Measurements from ENCODE around the gene IMPG2. TPM values are rescaled to one million over a fixed set of nuclear protein-coding genes. Genes with fewer than 3 reads are reported as not detected.

Gene IMPG2
- total and polyA plus RNA-seq, 8 donors = under 0.01 to 2.3 (median 0.36) TPM; not detected in 2

DNA sequence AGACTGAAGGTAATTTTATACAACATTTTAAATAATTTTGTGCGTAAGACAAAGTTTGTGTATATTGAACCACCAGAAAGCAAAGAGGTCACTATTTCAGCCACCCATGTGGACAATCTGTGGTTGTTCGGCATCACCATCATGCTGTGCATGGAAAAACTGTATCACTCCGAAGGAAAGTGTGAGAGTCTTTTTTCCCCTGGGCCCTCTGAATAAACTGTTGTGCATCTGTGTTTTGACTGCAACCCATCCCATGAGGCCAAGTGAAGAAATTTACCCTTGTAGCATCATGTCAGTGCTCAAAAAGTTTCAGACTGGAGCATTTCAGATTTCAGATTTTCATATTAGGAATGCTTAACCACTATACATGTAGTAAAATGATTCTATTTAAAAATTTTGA lies 85.3 kb downstream of the IMPG2 start:
- intact Hi-C loops (cut with DNase I; ENCODE audit: low total_unique reads) = no loop called here
- Histone ChIP-seq H3K4me1 (peaks cover 0 to under 1% (median 0%) of the 10 kb centered on the region in 4 donors), H3K27me3 (no peaks in the 10 kb centered on the region), H3K4me3 (no peak overlapping the region), H3K9me3 (no peaks in the 10 kb centered on the region), H3K36me3 (no peaks in the 10 kb centered on the region), H3K27ac (no peak overlapping the region)
- TF ChIP-seq POLR2A (IDR thresholded peaks at IDR 0.05) (no peak), EP300 (IDR thresholded peaks at IDR 0.05) (no peak)
- 86 to 96% (median 94%) methylated on average over 3 of the region's 3 CpGs for WGBS, 5 donors
- DNase-seq = no peak

DNA sequence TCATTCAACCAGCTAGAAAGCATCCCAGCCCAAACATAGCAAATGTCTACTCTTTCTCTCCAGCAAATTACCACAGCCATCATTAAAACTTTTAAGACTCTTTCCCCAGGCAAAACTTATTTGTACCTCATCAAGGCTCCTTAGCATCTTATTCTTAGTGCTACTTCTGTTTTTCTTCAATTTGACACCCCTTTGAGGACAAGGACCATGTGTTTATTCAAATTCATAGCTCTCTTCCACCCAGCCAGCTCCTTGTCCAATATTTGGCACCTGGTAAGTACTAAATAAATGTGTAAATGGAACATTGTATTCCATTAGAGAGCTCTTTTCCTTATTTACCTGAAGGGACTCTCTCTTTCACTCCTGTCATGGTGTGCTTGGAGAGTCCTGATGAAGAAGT lies 89.8 kb downstream of the IMPG2 start:
- H3K36me3 ChIP-seq = no peaks in the 10 kb centered on the region
- no peak for DNase-seq
- intact Hi-C loops (cut with DNase I; ENCODE audit: low total_unique reads) = no loop called here
- H3K4me1 ChIP-seq = peaks cover 0 to 5% (median 0%) of the 10 kb centered on the region in 4 donors
- TF ChIP-seq POLR2A (IDR thresholded peaks at IDR 0.05) (no peak), EP300 (IDR thresholded peaks at IDR 0.05) (no peak), POLR2AphosphoS5 (IDR thresholded peaks at IDR 0.05) (no peak)
- TF ChIP-seq, protein P1, sequence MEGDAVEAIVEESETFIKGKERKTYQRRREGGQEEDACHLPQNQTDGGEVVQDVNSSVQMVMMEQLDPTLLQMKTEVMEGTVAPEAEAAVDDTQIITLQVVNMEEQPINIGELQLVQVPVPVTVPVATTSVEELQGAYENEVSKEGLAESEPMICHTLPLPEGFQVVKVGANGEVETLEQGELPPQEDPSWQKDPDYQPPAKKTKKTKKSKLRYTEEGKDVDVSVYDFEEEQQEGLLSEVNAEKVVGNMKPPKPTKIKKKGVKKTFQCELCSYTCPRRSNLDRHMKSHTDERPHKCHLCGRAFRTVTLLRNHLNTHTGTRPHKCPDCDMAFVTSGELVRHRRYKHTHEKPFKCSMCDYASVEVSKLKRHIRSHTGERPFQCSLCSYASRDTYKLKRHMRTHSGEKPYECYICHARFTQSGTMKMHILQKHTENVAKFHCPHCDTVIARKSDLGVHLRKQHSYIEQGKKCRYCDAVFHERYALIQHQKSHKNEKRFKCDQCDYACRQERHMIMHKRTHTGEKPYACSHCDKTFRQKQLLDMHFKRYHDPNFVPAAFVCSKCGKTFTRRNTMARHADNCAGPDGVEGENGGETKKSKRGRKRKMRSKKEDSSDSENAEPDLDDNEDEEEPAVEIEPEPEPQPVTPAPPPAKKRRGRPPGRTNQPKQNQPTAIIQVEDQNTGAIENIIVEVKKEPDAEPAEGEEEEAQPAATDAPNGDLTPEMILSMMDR (IDR thresholded peaks at IDR 0.05) = no peak
- H3K27me3 ChIP-seq = no peaks in the 10 kb centered on the region
- H3K4me3 ChIP-seq = no peak overlapping the region
- no peaks in the 10 kb centered on the region for H3K9me3 ChIP-seq
- no peak overlapping the region for H3K27ac ChIP-seq

- Histone ChIP-seq H3K9me3 (no peaks in the 10 kb centered on the region), H3K4me3 (no peak overlapping the region), H3K27ac (no peak overlapping the region), H3K4me1 (peaks cover 0 to 5% (median 0%) of the 10 kb centered on the region in 4 donors), H3K36me3 (no peaks in the 10 kb centered on the region), H3K27me3 (no peaks in the 10 kb centered on the region)
- 63 to 80% (median 78%) methylated on average over 4 of the region's 4 CpGs for WGBS, 5 donors
- TF ChIP-seq EP300 (IDR thresholded peaks at IDR 0.05) = no peak
- no peak for TF ChIP-seq POLR2A (IDR thresholded peaks at IDR 0.05)
- TF ChIP-seq POLR2AphosphoS5 (IDR thresholded peaks at IDR 0.05) = no peak
- TF ChIP-seq, protein P1 (IDR thresholded peaks at IDR 0.05) = no peak
- intact Hi-C loops (cut with DNase I; ENCODE audit: low total_unique reads) = no loop called here
- peak in 1 of 2 donors; percentile 7 for DNase-seq
Measured at GRCh38 chr3:101229681-101230080, 90.7 kb downstream of the IMPG2 start.

GRCh38 chr3:101228441-101228840 lies 91.9 kb downstream of the IMPG2 start:
- Histone ChIP-seq H3K4me3 (no peak overlapping the region), H3K27me3 (no peaks in the 10 kb centered on the region), H3K4me1 (peaks cover 0 to 5% (median 0%) of the 10 kb centered on the region in 4 donors), H3K27ac (no peak overlapping the region), H3K9me3 (no peaks in the 10 kb centered on the region), H3K36me3 (no peaks in the 10 kb centered on the region)
- WGBS, 5 donors = 55 to 73% (median 57%) methylated on average over 3 of the region's 3 CpGs
- intact Hi-C loops (cut with DNase I; ENCODE audit: low total_unique reads) = no loop called here
- no peak for TF ChIP-seq POLR2A (IDR thresholded peaks at IDR 0.05)
- TF ChIP-seq, protein P1 (IDR thresholded peaks at IDR 0.05) = no peak
- no peak for TF ChIP-seq POLR2AphosphoS5 (IDR thresholded peaks at IDR 0.05)
- TF ChIP-seq EP300 (IDR thresholded peaks at IDR 0.05) = no peak
- DNase-seq = no peak

GRCh38 chr3:101224739-101225138 lies 95.6 kb downstream of the IMPG2 start:
- Histone ChIP-seq H3K36me3 (no peaks in the 10 kb centered on the region), H3K4me3 (no peak overlapping the region), H3K4me1 (peaks cover 0 to 1% (median 0%) of the 10 kb centered on the region in 4 donors), H3K27ac (no peak overlapping the region), H3K27me3 (no peaks in the 10 kb centered on the region), H3K9me3 (peaks cover 0 to 4% (median under 1%) of the 10 kb centered on the region in 4 donors)
- intact Hi-C loops (cut with DNase I; ENCODE audit: low total_unique reads) = no loop called here
- TF ChIP-seq, protein P1 (IDR thresholded peaks at IDR 0.05) = no peak
- TF ChIP-seq EP300 (IDR thresholded peaks at IDR 0.05) (no peak), POLR2A (IDR thresholded peaks at IDR 0.05) (no peak), POLR2AphosphoS5 (IDR thresholded peaks at IDR 0.05) (no peak)
- 59 to 77% (median 69%) methylated on average over 4 of the region's 4 CpGs for WGBS, 5 donors
- DNase-seq = no peak
